CD4-positive, alpha-beta T cell treated with Interferon gamma for 1 hour (primary cell): ENCODE measurements around the gene CTNND2.

Experiments
- DNase-seq: peaks from one replicate; pipeline ENCODE4 v3.0.0-alpha.2; 2020

CTNND2 gene

GRCh38 chr5:11064763-11065450 is 839.3 kb downstream of the CTNND2 start:
- no peak for DNase-seq

- no peak for DNase-seq
These were observed 841.8 kb downstream of the CTNND2 start for GRCh38 chr5:11062397-11062796.

- DNase-seq = no peak
These were observed 847.7 kb downstream of the CTNND2 start for GRCh38 chr5:11056560-11056959.

- DNase-seq = no peak
These were observed 850.2 kb downstream of the CTNND2 start for GRCh38 chr5:11054014-11054413.

GRCh38 chr5:11052871-11053270 is 851.4 kb downstream of the CTNND2 start:
- DNase-seq = no peak

GRCh38 chr5:11050596-11051304 is 853.5 kb downstream of the CTNND2 start:
- no peak for DNase-seq

GRCh38 chr5:11048760-11049159 is 855.5 kb downstream of the CTNND2 start:
- DNase-seq = no peak

- no peak for DNase-seq
These were observed 856.6 kb downstream of the CTNND2 start for GRCh38 chr5:11047625-11048024.

GRCh38 chr5:11047030-11047429 is 857.2 kb downstream of the CTNND2 start:
- no peak for DNase-seq

- no peak for DNase-seq
These were observed 858.1 kb downstream of the CTNND2 start for GRCh38 chr5:11046160-11046559.

GRCh38 chr5:11045411-11045810 is 858.8 kb downstream of the CTNND2 start:
- no peak for DNase-seq

- no peak for DNase-seq
These were observed 859.7 kb downstream of the CTNND2 start for GRCh38 chr5:11044581-11044980.

- no peak for DNase-seq
These were observed 860.4 kb downstream of the CTNND2 start for GRCh38 chr5:11043881-11044280.

- no peak for DNase-seq
These were observed 863.9 kb downstream of the CTNND2 start for GRCh38 chr5:11040345-11040744.

- DNase-seq = no peak
These were observed 865.5 kb downstream of the CTNND2 start for GRCh38 chr5:11038772-11039171.

- DNase-seq = no peak
These were observed 866.3 kb downstream of the CTNND2 start for GRCh38 chr5:11037941-11038340.

- DNase-seq = no peak
These were observed 867.2 kb downstream of the CTNND2 start for GRCh38 chr5:11037080-11037479.

- no peak for DNase-seq
These were observed 873.6 kb downstream of the CTNND2 start for GRCh38 chr5:11030671-11031070.

- DNase-seq = no peak
These were observed 876.6 kb downstream of the CTNND2 start for GRCh38 chr5:11027660-11028059.

- DNase-seq = no peak
These were observed 877.7 kb downstream of the CTNND2 start for GRCh38 chr5:11026543-11026942.

- no peak for DNase-seq
These were observed 880.3 kb downstream of the CTNND2 start for GRCh38 chr5:11023945-11024344.

GRCh38 chr5:11013793-11014192 is 890.5 kb downstream of the CTNND2 start:
- no peak for DNase-seq

GRCh38 chr5:11012295-11012694 is 892.0 kb downstream of the CTNND2 start:
- DNase-seq = no peak

- DNase-seq = no peak
These were observed 893.6 kb downstream of the CTNND2 start for GRCh38 chr5:11010429-11011210.
